ENCODE data around the gene TFF3.

Gene TFF3

DNA sequence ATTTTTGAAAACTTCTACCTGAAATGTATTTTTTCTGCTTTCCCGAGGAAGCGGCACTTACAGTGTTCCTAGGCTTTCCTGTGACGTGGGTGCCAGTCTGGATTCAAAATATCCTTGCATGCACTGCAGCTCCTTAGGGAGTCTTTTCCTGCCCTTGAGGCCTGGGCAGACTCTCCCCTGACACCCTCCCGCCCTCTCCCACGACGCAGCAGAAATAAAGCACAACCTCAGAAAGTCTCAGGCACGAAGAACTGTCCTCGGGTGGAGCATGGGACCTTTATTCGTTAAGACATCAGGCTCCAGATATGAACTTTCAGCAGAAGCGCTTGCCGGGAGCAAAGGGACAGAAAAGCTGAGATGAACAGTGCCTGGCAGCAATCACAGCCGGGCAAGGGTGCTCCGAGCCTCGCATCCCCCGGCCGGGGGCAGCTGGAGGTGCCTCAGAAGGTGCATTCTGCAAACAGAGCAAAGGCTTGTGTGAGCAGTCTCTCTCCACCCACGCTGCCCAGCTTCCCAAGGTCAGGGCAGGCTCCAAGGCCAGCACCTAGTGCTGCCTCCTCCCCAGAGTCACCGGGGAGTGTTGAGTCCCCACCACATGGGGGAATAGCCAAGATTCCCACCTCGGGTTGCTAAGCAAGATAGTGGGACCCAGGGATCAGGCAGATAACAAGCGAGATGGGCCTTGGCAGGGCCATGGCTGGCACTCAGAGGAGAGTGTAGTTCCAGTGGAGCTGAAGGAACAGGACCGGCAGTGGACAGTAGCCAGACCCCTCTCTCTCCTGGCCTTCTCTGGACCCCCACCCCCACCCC, 3.2 kb downstream of the TFF3 start:
- TF ChIP-seq, protein P1, sequence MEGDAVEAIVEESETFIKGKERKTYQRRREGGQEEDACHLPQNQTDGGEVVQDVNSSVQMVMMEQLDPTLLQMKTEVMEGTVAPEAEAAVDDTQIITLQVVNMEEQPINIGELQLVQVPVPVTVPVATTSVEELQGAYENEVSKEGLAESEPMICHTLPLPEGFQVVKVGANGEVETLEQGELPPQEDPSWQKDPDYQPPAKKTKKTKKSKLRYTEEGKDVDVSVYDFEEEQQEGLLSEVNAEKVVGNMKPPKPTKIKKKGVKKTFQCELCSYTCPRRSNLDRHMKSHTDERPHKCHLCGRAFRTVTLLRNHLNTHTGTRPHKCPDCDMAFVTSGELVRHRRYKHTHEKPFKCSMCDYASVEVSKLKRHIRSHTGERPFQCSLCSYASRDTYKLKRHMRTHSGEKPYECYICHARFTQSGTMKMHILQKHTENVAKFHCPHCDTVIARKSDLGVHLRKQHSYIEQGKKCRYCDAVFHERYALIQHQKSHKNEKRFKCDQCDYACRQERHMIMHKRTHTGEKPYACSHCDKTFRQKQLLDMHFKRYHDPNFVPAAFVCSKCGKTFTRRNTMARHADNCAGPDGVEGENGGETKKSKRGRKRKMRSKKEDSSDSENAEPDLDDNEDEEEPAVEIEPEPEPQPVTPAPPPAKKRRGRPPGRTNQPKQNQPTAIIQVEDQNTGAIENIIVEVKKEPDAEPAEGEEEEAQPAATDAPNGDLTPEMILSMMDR (IDR thresholded peaks at IDR 0.05; ENCODE audit: insufficient read depth, low read length, poor library complexity, severe bottlenecking), result no peak
- TF ChIP-seq EZH2phosphoT487 (conservative IDR thresholded peaks at IDR 0.05; ENCODE audit: low read length), result no peak
- H3K4me2 ChIP-seq (ENCODE audit: low read depth, low read length, poor library complexity, severe bottlenecking), result no peak overlapping the region
- no peak overlapping the region for H3K9ac ChIP-seq (ENCODE audit: low read length)

DNA sequence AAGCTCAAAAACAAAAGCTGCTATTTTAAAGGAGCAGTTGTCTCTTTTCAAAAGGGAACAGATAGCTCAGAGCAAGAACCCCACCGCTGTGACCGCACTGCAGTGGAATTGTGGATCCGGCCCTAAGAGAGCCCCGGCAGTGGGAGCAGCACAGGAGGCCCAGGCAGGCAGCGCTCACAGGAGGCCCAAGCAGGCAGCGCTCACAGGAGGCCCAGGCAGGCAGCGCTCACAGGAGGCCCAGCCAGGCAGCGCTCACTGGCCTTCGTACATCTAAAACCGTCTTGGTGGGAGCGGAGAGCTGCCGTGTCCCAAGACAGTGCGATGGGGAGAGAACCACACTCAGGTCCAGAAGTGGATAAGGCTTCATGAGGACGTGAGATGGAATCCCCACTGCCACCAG, 4.0 kb downstream of the TFF3 start:
- no peak for TF ChIP-seq EZH2phosphoT487 (conservative IDR thresholded peaks at IDR 0.05; ENCODE audit: low read length)
- TF ChIP-seq, protein P1 (IDR thresholded peaks at IDR 0.05; ENCODE audit: insufficient read depth, low read length, poor library complexity, severe bottlenecking), result no peak
- H3K27me3 ChIP-seq (ENCODE audit: low read length), result no peaks in the 10 kb centered on the region

More for the DNA sequence above, 3.2 kb downstream of the TFF3 start:
- no peaks in the 10 kb centered on the region for H3K27me3 ChIP-seq (ENCODE audit: low read length)
- H3F3A ChIP-seq (ENCODE audit: insufficient read depth), result no peaks in the 10 kb centered on the region
- no peak overlapping the region for H3K27ac ChIP-seq (ENCODE audit: low read depth, low read length)
- no peaks in the 10 kb centered on the region for H3K9me2 ChIP-seq (replicated peaks; ENCODE audit: insufficient read depth, low read length)
- no peak overlapping the region for H3K4me3 ChIP-seq (ENCODE audit: insufficient read depth, low read length, poor library complexity, severe bottlenecking)
- no peaks in the 10 kb centered on the region for H3K36me3 ChIP-seq (ENCODE audit: low read length)
- no peaks in the 10 kb centered on the region for H3K79me2 ChIP-seq (ENCODE audit: insufficient read depth, low read length)
- H3K9me3 ChIP-seq (ENCODE audit: insufficient read depth, low read length), result no peaks in the 10 kb centered on the region
- no peaks in the 10 kb centered on the region for H4K20me1 ChIP-seq (ENCODE audit: low read depth, low read length)
- H2AFZ ChIP-seq (ENCODE audit: low read depth, low read length, severe bottlenecking), result no peak overlapping the region

DNA sequence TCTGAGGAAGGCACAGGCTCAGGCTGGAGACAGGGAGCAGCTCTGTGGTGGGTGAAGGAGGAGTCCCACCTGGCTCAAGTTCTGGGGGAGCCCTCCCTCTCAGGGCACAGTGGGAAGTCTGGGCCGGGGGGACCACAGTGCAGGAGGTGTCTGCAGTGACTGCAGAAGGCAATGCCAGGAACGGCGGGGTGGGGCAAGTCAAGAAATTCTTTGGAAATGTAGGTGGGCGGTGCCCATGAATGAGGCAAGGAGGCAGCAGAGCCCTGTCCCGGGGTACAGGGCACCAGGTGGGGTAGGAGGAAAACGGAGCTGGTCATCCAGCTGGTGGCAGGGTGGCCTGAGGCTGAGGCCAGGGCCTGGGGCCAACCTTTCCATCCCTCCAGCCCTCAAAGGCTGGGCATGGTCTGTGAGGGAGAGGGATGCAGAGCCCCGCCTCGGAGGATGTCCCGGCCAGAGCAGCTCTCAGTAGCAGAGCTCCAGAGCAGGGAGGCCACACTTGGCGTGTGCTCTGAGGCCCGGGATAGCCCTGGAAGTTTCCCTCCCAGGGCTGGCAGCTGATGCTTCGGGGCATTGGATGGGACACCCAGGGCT, 4.7 kb downstream of the TFF3 start:
- Histone ChIP-seq H3K27me3 (ENCODE audit: low read length) (no peaks in the 10 kb centered on the region), H3K9me2 (replicated peaks; ENCODE audit: insufficient read depth, low read length) (no peaks in the 10 kb centered on the region)

More for the DNA sequence above, 4.0 kb downstream of the TFF3 start:
- Histone ChIP-seq H2AFZ (ENCODE audit: low read depth, low read length, severe bottlenecking) (no peak overlapping the region), H3K4me3 (ENCODE audit: insufficient read depth, low read length, poor library complexity, severe bottlenecking) (no peak overlapping the region), H3K9me2 (replicated peaks; ENCODE audit: insufficient read depth, low read length) (no peaks in the 10 kb centered on the region), H3F3A (ENCODE audit: insufficient read depth) (no peaks in the 10 kb centered on the region), H3K36me3 (ENCODE audit: low read length) (no peaks in the 10 kb centered on the region), H3K4me2 (ENCODE audit: low read depth, low read length, poor library complexity, severe bottlenecking) (no peak overlapping the region), H3K9ac (ENCODE audit: low read length) (no peak overlapping the region), H3K79me2 (ENCODE audit: insufficient read depth, low read length) (no peaks in the 10 kb centered on the region), H3K27ac (ENCODE audit: low read depth, low read length) (no peak overlapping the region), H4K20me1 (ENCODE audit: low read depth, low read length) (no peaks in the 10 kb centered on the region), H3K9me3 (ENCODE audit: insufficient read depth, low read length) (no peaks in the 10 kb centered on the region)

More for the DNA sequence above, 4.7 kb downstream of the TFF3 start:
- H3K9ac ChIP-seq (ENCODE audit: low read length), result no peak overlapping the region
- no peaks in the 10 kb centered on the region for H4K20me1 ChIP-seq (ENCODE audit: low read depth, low read length)
- H3F3A ChIP-seq (ENCODE audit: insufficient read depth), result no peaks in the 10 kb centered on the region
- no peak overlapping the region for H3K27ac ChIP-seq (ENCODE audit: low read depth, low read length)
- no peaks in the 10 kb centered on the region for H3K79me2 ChIP-seq (ENCODE audit: insufficient read depth, low read length)
- H3K4me3 ChIP-seq (ENCODE audit: insufficient read depth, low read length, poor library complexity, severe bottlenecking), result no peak overlapping the region
- TF ChIP-seq, protein P1 (IDR thresholded peaks at IDR 0.05; ENCODE audit: insufficient read depth, low read length, poor library complexity, severe bottlenecking), result no peak
- no peak for TF ChIP-seq EZH2phosphoT487 (conservative IDR thresholded peaks at IDR 0.05; ENCODE audit: low read length)
- H3K4me2 ChIP-seq (ENCODE audit: low read depth, low read length, poor library complexity, severe bottlenecking), result no peak overlapping the region
- no peak overlapping the region for H2AFZ ChIP-seq (ENCODE audit: low read depth, low read length, severe bottlenecking)
- H3K9me3 ChIP-seq (ENCODE audit: insufficient read depth, low read length), result no peaks in the 10 kb centered on the region
- no peaks in the 10 kb centered on the region for H3K36me3 ChIP-seq (ENCODE audit: low read length)

Data from SU-DHL-6 (cell line).